Skin of body (tissue), 2 donors: ENCODE results near the gene ESAM. TPM values are rescaled to one million over a fixed set of nuclear protein-coding genes. Genes with fewer than 3 reads are reported as not detected.
"Not testable (repeated sequence)": the region's sequence is repeated elsewhere in the genome, so short reads cannot be mapped to it uniquely, and the experiment has no call there.

Experiments
- DNase-seq: peaks from one replicate; lab custom pipeline; 2025; lab: John Stamatoyannopoulos, UW
- total RNA-seq: library from RNA; depleted of rRNA; stranded (reverse); fragments of >200 nt; gene quantifications from one replicate; pipeline ENCODE4 v1.2.3, GENCODE V29; 2014

Gene ESAM
- total RNA-seq, 1 donor from 2014 or later, result 9.2 TPM

DNA sequence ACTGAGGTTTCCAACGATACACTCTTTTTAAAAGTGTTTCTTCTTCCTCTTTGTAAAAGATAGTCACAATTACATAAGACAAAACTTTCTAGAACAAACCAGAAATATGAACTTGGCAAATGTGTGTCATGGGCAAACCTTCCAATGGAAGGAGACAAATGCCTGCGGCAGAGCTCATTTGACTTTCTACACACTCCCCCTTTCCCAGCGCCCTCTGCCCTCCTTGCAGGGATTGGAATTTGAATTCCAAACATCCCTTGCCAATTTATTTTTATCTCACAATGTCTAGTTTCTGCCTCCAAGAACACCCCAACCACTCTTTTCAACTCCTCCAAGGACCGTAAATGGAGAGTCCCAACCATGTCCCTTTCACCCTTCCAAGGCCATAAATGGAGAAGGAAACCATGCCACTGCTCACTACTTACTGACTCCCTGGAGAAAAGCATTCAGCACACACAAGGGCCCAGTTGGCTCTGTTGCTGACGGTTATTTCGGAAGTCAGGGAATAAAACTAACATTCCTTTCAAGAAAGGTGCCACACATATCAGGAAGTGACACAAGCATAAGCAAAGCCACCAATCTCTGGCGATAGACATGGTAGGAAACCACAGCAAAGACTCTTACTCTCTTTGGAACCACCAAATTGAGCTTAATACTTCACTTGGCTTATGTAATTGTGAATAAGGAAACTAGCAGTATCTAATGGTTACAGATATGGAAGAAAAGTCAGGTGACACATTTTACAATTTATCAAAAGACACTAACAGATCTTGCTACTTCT lies 15.0 kb upstream of the ESAM start:
- DNase-seq, result no peak

DNA sequence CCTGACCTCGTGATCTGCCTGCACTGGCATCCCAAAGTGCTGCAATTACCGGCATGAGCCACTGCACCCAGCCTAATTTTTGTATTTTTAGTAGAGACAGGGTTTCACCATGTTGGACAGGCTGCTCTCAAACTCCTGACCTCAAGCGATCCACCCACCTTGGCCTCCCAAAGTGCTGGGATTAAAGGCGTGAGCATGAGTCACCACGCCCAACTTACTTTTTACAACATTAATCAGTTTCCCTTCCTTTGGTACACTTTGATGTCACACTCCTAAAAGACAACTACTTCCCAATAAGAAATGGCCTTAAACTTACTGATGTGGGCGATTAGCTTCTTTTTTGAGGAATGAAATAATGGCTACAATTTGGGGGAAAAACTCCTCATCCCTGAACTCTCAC lies 8.9 kb upstream of the ESAM start:
- not testable (repeated sequence) for DNase-seq

DNA sequence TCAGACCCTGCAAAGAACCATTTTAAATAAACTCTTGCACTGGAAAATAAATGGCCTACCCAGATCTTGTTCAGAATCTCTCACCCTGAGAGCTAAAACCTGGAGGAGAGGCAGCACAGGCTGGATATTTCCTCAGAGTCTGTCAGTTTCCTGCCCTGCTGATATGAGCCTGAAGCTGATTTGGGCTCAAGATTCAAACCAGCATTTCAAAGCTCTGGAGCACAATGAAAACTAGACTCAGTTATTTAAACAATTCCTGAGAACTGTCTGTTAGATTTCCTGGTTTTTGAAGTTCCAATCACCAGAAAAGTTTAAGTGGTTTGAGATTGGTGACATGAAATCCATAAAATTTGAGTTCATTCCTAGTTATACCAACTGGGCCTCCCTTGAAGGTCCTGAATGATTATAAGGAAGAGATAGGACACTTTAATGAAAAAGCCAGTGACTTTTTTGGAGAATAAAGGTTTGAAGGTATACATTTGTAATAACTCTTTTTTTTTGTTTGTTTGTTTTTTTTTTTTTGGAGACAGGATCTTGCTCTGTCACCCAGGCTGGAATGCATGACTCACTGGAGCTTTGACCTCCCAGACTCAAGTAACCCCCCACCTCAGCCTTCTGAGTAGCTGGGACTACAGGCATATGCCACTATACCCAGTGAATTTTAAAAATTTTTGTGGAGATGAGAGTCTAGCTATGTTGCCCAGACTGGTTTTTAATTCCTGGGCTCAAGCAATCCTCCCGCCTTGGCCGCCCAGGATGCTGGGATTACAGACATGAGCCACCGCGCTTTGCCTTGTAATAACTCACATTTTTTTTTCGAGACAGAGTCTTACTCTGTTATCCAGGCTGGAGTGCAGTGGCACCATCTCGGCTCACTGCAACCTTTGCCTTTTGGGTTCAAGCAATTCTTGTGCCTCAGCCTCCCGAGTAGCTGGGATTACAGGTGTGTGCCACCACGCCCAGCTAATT lies 8.0 kb upstream of the ESAM start:
- no peak for DNase-seq

DNA sequence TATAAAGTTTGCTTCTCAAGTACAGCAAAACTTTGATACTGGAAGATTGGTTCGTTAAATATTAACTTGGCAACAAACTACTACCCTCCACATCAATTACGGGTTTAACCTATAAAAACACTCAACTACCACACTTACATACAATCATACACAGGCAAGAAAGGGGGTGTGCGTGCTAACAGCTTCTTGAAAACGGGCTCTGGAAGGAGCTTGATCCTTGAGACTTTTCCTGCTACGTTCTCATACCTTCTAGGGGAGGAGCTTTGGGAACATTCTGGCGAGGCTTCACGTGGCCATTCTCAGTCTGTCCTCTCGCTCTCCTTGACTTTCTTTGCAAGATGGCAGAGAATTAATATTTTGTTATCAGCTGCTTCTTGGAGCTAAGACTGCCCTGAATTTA lies 6.8 kb upstream of the ESAM start:
- no peak for DNase-seq

DNA sequence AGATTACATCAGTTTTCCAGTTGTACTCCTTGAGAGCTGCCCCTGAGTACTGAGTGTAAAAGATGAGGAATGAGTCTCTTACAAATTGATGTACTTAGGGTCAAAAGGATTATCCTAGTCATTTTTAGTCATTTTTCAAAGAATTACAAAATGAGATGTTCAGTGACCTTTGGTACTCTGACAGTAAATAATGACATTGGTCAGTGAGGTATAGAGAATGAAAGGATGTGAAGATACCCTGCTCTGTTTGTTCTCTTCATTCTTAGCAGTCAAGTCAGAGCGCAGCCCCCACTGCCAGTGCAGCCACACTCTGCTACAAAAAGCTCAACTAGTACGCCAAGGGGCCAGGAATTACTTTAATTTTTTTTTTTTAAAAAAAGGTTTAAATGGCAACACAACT lies 4.1 kb upstream of the ESAM start:
- no peak for DNase-seq

DNA sequence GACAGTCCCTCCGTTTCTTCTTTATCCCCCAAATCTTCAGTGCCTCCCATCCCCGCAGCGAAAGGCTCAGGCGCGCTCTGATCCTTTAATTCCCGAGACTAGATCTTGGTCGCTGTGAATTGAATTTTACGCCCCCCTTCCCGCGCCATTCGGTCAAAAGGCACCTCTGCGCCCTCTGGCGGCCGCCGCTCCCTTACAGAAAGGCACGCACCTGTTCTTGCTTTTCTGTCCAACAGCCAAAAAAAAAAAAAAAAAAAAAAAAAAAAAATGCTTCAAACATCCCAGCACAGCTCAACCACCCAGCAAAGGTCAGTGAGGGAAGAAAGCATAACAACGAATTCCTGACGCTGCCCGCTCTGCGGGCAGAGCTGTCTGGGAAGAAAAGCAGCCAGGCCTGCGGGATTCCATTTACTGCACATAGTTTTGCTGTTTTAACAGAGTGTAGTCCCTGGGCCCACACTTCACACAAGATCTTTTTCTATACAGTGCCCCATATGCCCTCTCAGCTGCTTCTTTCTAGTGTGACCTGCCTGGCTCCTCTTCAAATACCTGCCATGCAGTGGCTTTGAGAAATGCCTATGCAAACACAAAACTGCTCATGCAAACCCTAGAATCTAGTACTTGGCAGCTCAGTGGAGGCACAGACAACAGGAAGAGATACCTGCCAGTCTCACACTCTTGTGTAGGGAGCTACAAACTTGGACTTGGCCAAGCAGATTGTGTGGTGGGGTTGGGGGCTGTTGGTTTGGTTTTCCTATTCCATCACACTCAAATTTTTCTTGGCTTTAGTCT lies 1.3 kb upstream of the ESAM start:
- peak; percentile 36 for DNase-seq

DNA sequence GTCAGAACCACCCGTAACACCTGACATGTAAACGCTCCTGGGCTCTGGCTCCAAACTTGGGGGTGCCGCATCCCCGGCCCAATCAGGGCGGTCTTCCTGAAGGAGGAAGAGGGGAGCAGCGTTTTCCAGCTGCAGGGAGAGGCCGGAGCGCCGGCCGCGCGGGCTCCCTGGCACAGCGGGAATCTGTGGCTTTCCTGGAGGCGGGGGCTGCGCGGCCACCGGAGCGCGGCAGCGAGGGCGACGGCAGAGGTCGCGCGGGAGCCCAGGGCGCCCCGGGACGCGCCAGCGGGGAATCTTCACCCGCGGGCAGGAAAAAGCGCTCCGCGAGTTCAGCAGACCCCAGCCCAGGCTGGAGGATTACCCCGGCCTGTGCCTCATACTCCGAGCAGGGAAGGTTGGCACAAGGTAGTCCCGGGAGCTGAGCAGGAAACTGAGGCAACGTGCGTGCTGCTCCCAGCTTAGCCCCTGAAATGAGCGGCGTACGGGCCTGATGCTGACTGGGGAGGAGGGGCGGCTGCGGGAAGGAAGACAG lies 600 bp upstream of the ESAM start:
- DNase-seq, result no peak

DNA sequence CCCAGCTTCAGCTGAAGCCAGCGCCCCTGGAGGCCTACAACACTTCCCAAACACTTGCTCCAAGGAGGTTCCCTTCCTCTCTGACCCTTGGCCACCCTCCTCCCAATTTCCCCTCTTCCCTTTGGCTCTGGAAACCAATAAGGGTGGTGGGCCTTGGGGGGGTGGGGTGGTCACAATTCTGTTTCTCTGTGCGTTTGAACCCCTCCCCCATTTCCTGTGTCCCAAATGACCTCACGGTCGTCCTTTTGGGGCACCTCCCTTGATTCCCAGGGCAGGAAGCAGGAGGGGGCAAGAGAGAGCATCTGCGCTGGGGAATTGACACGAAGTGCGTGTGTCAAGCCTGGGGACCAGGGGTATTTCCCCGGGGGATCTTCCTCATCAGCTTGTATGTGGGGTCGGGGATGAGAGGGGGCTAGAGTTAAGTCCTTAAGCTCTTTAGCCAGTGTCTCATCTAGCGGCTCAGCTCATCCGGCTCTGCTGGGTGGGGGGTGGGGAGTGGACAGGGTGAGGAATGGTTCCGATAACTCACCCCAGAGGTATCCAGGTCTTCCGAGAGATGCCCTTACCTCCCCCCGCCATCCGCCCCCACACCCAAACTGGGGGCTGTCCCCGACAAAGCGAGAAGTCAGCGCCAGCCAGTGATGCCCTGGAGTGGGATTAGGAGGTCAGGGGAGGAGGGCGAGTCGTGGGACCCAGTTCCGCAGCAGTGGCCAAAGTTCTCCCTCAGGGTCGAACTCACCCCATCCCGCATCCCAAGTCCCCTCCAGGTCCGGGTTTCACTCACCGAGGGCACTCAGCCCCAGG lies 587 bp downstream of the ESAM start:
- no peak for DNase-seq

DNA sequence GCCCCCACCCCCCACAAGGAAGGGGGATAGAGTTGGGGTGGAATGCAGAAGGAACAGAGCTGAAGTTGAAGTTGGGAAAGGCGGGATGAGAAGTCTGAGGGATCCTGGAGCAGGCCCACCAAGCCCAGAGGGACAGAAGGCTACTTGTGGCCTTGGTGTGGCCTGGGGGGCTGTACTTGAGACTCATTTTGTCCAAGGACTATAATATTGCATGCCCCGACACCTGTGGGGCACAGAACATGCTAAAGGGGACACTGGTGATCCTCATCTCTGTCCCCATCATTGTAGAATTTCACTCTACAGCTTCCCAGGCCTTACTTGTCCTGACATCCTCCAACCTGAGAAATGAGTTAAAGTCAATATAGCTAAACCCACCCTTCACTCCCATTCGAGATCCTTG lies 1.3 kb downstream of the ESAM start:
- DNase-seq, result no peak

DNA sequence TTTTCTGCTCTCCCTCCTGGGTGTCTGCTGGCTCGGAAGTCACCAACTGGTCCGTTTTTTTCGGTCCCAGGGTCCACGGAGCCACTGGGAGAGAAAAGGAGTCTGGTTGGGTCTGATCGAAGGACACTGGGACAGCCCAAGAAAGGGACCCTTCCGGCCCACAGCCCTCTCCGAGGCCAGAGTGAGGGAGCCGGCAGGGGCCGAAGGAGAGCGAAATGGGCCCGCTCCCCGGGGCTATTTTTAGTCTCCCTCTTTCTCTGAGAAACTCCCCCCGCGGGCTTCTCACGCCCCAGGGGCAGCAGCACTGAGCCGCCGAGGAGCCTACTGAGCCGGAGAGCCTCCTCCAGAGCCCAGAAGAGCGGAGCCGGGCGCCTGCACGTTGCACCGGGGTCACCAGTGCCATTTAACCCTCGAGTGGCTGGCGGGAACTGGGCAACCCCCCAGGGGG lies 1.9 kb downstream of the ESAM start:
- no peak for DNase-seq

DNA sequence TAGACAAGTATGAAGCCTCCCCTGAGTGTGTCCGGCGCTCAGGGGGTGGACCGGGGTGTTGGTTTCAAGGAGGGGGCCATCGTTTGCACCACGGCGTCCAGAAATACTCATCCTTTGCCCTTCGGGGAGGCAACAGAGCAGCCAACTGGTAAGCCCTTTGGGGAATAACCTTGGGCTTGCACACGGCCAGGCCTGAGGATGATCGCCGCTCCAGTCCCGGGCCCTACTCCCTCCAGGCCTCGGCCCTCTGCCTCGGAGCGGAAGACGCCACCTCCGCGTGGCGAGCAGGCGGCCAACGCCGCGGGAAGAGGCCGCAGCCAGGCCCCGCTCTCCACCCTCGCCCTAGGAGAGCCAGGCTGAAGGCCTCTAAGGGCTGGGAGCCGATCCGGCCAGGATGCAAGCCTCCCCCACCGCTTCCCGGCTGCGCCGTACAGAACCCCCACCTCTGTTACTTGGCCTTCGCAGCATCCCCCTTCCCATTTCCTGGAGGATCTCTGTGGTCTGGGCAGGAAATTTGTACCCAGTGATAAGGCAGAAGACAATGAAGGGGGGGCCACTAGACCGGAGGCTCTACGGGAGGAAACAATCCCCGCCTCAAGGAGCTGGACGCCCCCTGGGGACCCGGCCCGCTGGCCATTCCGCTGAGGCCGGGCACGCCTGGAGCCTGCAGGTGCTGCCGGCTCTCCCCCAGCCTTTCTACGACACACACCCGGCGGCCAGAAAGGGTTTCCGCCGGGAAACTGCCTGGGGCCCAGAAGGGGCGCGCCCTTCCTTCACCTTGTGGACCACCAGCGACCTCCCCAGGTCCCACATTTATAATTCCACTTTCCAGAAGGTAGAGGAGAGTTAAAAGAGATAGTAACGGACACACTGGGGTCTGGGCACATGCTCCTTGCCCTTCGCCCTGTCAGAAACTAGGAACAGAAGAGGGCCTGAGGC lies 2.6 kb downstream of the ESAM start:
- DNase-seq, result peak; percentile 30

DNA sequence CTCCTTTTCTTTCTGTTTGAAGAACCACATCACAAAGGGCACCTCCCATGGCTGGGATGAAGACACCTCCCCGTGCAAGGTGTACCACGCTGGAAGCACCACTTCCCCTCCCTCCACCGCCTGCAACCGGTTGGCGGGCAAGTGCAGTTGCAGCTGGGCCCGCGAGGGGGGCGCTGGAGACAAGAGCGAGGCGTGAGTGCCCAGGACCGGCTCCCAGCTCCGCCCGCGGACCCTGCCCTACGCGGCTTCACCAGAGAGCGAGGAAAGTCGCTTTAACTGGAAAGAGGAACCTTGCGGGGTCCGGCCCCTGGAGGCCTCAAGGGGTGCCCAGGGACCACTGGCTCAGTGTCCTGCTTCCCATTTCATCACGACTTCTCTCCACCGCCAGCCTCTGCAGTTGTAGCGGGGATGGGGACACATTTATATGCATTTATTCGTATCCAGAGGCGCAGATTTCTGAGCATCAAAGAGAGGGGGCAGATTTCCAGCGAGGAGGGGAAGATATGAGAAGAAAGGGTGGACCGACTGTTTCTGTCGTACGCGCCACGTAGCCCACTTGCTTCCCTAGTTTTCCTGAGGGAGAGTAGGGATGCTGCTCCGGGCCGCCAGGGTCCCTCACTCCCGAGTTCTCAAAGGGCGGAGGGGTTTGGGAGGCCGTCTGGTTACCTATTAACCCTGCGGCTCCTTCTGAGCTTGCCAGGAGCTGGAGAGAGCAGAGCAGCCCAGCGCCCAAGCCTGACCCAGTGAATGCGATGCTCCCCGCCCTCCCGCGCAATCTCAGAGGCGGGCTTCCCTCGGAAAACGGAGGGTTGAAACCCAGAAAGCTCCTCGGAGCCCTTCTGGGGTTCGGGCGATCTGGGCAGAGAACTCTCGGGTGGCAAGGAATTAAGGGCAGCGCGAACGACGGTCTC lies 3.5 kb downstream of the ESAM start:
- DNase-seq, result peak; percentile 12

DNA sequence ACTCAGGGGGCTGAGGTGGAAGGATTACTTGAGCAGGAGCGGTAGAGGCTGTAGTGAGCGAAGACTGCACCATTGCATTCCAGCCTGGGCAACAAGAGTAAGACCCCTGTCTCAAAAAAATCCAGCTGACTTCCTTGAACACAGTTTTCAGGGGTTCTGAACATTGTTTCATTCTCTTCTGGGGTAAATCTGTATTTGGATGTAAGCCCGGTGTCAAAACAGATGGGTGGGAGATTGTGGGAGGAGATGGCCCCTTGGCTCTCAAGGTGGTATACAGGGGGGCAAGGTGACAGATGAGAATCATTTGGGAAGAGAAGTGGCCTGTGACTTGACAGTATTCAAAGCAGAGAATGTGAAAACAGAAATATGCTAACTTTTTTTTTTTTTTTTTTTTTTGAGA lies 4.8 kb downstream of the ESAM start:
- DNase-seq, result no peak

DNA sequence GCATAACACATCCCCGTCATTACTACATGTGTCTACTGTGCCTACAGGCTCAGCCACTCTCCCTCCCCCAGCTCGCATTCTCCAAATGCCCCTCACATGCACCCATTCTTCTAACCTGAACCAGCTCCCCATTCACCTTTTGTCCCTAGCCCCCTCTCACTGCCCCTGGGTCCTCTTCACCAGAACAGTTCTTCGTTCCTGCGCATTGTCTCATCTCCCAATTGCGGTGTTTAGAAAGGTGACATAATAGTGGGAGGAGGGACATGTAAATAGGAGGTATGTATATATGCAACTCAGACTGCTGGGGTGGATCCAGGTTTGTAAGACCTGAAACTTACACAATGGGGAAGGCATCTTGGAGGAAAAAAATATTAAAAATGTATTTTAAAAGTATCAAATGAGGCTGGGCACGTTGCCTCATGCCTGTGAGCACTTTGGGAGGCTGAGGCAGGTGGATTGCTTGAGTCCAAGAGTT lies 5.3 kb downstream of the ESAM start:
- no peak for DNase-seq

DNA sequence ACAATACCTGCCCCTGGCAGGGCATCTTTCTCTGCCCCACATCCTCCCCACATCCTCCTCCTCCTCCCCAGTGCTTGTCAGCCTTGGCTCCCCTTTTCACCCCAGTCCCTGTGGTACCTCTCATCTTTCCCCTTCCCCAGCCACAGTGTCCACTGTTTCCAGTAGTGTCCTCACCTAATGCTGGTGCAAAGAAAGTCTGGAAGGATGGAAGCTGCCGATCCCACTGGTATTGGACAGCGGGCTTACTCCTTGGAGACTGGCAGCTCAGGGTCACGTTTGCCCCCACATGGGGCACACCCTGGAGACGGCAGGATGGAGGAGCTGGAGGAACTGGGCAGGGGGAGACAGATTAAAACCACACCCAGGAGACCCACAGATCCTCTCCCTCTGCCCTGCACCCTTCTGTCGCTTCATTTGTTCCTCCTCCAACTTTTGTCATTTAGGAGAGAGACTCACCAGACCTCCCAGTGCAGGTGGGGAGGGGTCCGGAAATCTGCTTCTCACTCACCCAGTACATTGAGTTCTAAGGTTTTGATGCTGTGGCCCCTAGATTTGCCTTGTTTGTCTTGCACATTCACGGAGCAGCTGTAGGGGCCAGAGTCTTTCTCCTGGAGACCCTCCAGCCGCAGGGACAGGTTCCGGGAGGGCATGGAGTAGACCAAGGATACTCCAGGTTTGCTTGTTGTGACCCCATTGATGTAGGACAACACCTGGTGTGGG lies 5.9 kb downstream of the ESAM start:
- no peak for DNase-seq

DNA sequence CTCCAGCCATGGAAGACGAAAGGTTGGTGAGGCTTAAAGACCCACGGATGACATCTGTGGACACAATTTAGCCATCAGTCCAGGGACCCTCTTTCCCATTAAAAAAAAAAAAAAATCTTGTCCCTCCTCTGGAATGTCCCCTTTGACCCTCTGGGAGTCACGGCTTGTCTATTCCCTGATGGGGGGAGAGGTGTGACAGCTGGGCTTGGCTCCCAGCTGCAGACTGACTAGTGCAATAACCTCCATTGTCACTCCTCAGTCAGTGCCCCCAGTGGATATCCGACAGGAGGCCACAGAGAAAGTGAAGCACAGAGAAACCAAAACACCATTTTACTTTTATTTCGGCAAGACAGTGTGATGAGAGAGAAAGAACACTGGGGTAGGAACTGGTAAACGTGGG lies 7.4 kb downstream of the ESAM start:
- no peak for DNase-seq

DNA sequence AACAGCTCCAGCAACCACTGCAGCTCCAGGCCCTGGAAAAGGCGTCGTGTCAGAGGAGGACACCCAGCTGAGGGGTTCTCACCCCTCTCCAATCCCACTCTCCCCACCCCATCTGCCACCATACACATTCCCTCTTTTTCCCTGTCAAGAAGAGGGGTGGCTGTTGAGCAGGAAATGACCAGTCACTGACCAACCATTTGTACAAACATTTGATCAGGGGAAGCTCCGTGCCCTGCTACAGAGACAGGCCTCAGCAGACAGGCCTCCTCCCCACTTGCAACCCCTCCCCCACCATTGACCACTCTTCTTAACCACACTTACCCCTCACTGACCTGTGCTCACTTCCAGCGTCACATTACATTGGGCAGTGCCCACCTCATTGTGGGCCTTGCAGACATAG lies 7.8 kb downstream of the ESAM start:
- no peak for DNase-seq

DNA sequence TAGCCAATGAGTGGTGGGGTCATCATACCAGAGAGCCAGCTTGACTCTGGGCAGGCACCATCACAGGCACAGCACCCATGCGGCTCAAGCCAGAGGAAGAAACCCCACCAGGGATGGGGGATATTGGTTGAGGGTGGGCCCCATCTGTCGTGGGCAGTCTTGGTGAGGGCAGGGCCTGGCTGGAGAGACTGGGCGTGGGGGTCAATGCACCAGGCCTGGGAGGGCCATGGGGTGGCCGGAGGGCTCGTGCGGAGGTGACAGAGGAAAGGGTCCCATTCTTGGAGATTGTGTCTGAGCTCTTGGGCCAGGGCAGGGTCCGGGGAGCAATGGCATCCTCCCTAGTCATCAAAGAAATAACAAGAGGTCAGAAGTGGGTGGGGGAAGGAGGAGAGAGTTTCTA lies 8.5 kb downstream of the ESAM start:
- DNase-seq, result no peak
